GM12892 (cell line): ENCODE results near the gene SCN9A.

Experiments used
- POLR2A ChIP-seq: IDR thresholded peaks from 2 replicates; pipeline ENCODE4 v1.6.1; 2011; ENCODE audit warnings: low read depth, low read length, control low read depth
- TAF1 ChIP-seq: IDR thresholded peaks from 2 replicates; pipeline ENCODE4 v1.6.1; 2011; ENCODE audit warnings: low read depth, mild to moderate bottlenecking, control low read depth, low read length, borderline replicate concordance

DNA sequence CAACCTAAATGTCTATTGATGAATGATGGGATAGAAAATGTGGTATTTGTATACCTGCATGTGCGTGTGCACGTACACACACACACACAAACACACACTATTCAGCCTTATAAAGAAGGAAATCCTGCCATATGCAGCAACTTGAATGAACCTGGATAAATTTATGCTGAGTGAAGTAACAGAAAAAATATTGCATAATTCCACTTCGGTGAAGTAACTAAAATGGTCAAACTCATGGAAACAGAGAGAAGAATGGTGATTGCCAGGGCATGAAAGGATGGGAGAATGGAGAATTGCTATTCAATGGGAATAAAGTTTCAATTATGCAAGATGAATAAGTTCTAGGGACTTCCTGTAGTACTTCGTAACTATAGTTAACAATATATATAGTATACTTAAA is 152.4 kb downstream of the SCN9A start:
- TF ChIP-seq POLR2A = no peak
- no peak for TF ChIP-seq TAF1
